PC-3 (cell line): Measurements from ENCODE around the gene NOX3. TPM values are rescaled to one million over a fixed set of nuclear protein-coding genes. Genes with fewer than 3 reads are reported as not detected.

Experiments used
- ATAC-seq: fragments of 200-7000 bp; cut with Tn5 transposase; 2 replicates; pipeline ENCODE4 v1.9.1; 2020; ENCODE audit warnings: mild to moderate bottlenecking, moderate library complexity
- BruUV-seq: library from RNA; stranded (reverse); fragments of 400-500 nt; replicated peaks from 2 replicates; lab custom pipeline; 2021; lab: Mats Ljungman, UMichigan
- CTCF ChIA-PET: fragments of 300-600 bp; sonication (Branson Sonifier 250); formaldehyde crosslinking; loops from one replicate; lab custom pipeline; 2022; ENCODE audit warnings: antibody characterized with exemption; lab: Charles Lee
- POLR2A ChIA-PET: fragments of 300-600 bp; sonication (Branson Sonifier 250); formaldehyde crosslinking; loops from one replicate; lab custom pipeline; 2022; ENCODE audit warnings: antibody characterized with exemption; ENCODE audit not compliant: unreplicated experiment; lab: Charles Lee
- DNase-seq: peaks from one replicate; pipeline ENCODE4 v3.0.0-alpha.2; 2015
- H2AFZ ChIP-seq: fragments of 300-600 bp; sonication (generic); 2 replicates; pipeline ENCODE4 v1.6.0; 2016; ENCODE audit warnings: antibody characterized with exemption, low read length
- H3F3A ChIP-seq: fragments of 300-600 bp; sonication (generic); one replicate; pipeline ENCODE4 v1.6.0; 2017; ENCODE audit warnings: antibody characterized with exemption, low read length, control low read depth, mild to moderate bottlenecking; ENCODE audit not compliant: unreplicated experiment
- H3K27ac ChIP-seq: fragments of 300-600 bp; sonication (generic); 2 replicates; pipeline ENCODE4 v1.5.1; 2016; ENCODE audit warnings: mild to moderate bottlenecking, low read length
- H3K27me3 ChIP-seq: fragments of 300-600 bp; sonication (generic); 2 replicates; pipeline ENCODE4 v1.6.1; 2016; ENCODE audit warnings: low read length, mixed read lengths
- H3K36me3 ChIP-seq: fragments of 300-600 bp; sonication (generic); 2 replicates; pipeline ENCODE4 v1.6.1; 2016; ENCODE audit warnings: low read depth, mixed run types, low read length, mixed read lengths
- H3K4me1 ChIP-seq: fragments of 300-600 bp; sonication (generic); 2 replicates; pipeline ENCODE4 v1.5.1; 2016; ENCODE audit warnings: low read length; ENCODE audit not compliant: insufficient read depth
- H3K4me2 ChIP-seq: fragments of 300-600 bp; sonication (generic); 2 replicates; pipeline ENCODE4 v1.6.0; 2016; ENCODE audit warnings: low read length
- H3K4me3 ChIP-seq: fragments of 300-600 bp; sonication (generic); 2 replicates; pipeline ENCODE4 v1.5.1; 2016; ENCODE audit warnings: mild to moderate bottlenecking, low read length, mixed read lengths
- H3K79me2 ChIP-seq: fragments of 300-600 bp; sonication (generic); 2 replicates; pipeline ENCODE4 v1.6.1; 2017; ENCODE audit warnings: low read length, mixed read lengths
- H3K9ac ChIP-seq: fragments of 300-600 bp; sonication (generic); 2 replicates; pipeline ENCODE4 v1.6.0; 2016; ENCODE audit warnings: mild to moderate bottlenecking, low read length
- H3K9me2 ChIP-seq: fragments of 300-600 bp; sonication (generic); replicated peaks from 2 replicates; pipeline ENCODE4 v1.6.1; 2016; ENCODE audit warnings: mixed run types, low read length, mixed read lengths
- H3K9me3 ChIP-seq: fragments of 300-600 bp; sonication (generic); 2 replicates; pipeline ENCODE4 v1.6.1; 2016; ENCODE audit warnings: low read length, mixed read lengths
- H4K20me1 ChIP-seq: fragments of 300-600 bp; sonication (generic); 2 replicates; pipeline ENCODE4 v1.6.1; 2016; ENCODE audit warnings: low read length, mixed read lengths
- EZH2 ChIP-seq: fragments of 300-600 bp; sonication (generic); IDR thresholded peaks from one replicate; pipeline ENCODE4 v1.6.1; 2017; ENCODE audit warnings: antibody characterized with exemption, mild to moderate bottlenecking, low read length; ENCODE audit not compliant: unreplicated experiment
- EZH2phosphoT487 ChIP-seq: fragments of 300-600 bp; sonication (generic); IDR thresholded peaks from 2 replicates; pipeline ENCODE4 v1.6.1; 2018; ENCODE audit warnings: mild to moderate bottlenecking, antibody characterized with exemption, low read length, borderline replicate concordance
- intact Hi-C: fragments of 100-400 bp; cut with micrococcal nuclease; formaldehyde crosslinking; loops from 2 replicates; pipeline ENCODE4 v1.9.0; 2023
- total RNA-seq: library from RNA; depleted of rRNA; stranded (reverse); fragments of >200 nt; gene quantifications from 2 replicates; pipeline ENCODE4 v1.2.3, GENCODE V29; 2014
- TF ChIP-seq, protein P1 (sequence below): fragments of 300-600 bp; sonication (generic); conservative IDR thresholded peaks from 2 replicates; pipeline ENCODE4 v1.5.1; 2017; ENCODE audit warnings: antibody characterized with exemption, low read depth, mild to moderate bottlenecking, low read length

Gene NOX3
- total RNA-seq, 1 experiment from 2014 or later, result not detected

DNA sequence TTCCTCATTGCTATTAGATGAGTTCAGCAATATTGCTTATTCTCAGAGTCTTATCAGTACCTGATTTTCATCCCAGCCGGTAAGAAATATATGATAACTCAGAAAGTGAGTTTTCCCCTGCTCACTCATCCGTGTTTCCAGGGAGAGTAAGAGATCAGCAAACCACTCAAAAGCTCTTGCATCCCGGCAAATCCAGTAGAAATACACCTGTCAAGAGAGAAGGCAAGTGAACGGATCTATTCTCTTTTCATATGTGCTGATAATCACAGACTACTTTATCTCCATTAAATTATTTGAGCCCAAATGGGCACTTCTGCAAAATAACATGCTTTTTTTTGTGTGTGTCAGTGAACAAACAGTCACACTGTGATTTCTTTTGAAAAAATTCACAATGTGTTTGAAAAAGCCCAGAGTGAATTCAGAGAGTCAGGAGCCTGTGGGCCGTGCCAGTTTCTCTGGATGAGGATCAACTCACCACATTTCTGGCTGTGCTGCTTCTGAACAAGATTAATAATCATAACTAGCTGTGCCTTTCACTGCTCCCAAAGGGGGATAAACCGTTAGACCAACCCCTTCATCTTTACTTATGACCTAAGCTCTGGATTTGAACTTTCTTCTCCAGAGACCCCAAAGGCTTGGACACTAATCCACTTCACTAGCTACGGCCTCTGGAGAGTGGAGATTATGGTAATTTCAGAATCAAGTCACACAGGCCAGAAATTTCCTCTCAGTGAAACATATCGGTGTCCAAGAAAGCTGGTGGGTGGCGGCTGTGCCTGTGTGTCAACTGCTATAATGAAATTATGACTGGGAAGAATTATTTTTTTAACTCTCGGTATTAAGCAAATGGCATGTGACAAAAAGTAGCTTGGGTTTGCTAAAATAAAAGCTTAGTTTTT is 44.2 kb downstream of the NOX3 start:
- no TSS peak for BruUV-seq
- no peak overlapping the region for H3K4me3 ChIP-seq
- no peaks in the 10 kb centered on the region for H3K36me3 ChIP-seq
- intact Hi-C loops, result no loop called here
- H4K20me1 ChIP-seq, result no peaks in the 10 kb centered on the region
- no peak overlapping the region for H3K4me2 ChIP-seq
- H3K27ac ChIP-seq, result no peak overlapping the region
- H3K4me1 ChIP-seq, result no peaks in the 10 kb centered on the region
- CTCF ChIA-PET, result no interaction called here
- no peak overlapping the region for H2AFZ ChIP-seq
- ATAC-seq, result no peak
- no peak for TF ChIP-seq EZH2phosphoT487
- TF ChIP-seq, protein P1, sequence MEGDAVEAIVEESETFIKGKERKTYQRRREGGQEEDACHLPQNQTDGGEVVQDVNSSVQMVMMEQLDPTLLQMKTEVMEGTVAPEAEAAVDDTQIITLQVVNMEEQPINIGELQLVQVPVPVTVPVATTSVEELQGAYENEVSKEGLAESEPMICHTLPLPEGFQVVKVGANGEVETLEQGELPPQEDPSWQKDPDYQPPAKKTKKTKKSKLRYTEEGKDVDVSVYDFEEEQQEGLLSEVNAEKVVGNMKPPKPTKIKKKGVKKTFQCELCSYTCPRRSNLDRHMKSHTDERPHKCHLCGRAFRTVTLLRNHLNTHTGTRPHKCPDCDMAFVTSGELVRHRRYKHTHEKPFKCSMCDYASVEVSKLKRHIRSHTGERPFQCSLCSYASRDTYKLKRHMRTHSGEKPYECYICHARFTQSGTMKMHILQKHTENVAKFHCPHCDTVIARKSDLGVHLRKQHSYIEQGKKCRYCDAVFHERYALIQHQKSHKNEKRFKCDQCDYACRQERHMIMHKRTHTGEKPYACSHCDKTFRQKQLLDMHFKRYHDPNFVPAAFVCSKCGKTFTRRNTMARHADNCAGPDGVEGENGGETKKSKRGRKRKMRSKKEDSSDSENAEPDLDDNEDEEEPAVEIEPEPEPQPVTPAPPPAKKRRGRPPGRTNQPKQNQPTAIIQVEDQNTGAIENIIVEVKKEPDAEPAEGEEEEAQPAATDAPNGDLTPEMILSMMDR, result no peak
- no peak for TF ChIP-seq EZH2
- no peaks in the 10 kb centered on the region for H3K27me3 ChIP-seq
- no peak for DNase-seq
- H3K9ac ChIP-seq, result no peak overlapping the region
- POLR2A ChIA-PET, result no interaction called here
- H3K79me2 ChIP-seq, result no peaks in the 10 kb centered on the region
- no peaks in the 10 kb centered on the region for H3K9me3 ChIP-seq
- no peaks in the 10 kb centered on the region for H3K9me2 ChIP-seq
- H3F3A ChIP-seq, result no peaks in the 10 kb centered on the region

DNA sequence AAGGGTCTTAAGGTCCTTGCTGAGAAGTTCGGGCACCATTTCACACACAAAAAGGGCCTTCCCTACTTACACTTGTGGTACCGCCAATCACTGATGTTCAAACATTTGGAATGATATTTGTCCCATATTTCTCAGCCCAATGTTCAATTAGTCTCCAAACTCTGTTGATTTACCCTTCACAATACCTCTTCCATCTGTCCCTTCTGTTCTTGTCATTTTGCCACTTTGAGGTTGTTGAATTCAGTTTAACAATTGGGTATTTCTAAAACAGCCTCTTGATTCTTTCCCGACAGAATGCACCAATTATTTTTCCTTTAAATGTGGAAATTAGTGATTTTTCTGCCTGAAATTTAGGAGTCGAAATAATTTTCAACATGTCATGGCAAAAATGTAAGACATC is 46.2 kb downstream of the NOX3 start:
- DNase-seq (no peak), ATAC-seq (no peak)
- no peak overlapping the region for H3K27ac ChIP-seq
- H3K9ac ChIP-seq, result no peak overlapping the region
- H3K4me1 ChIP-seq, result no peaks in the 10 kb centered on the region
- no peaks in the 10 kb centered on the region for H3K79me2 ChIP-seq
- no peaks in the 10 kb centered on the region for H3K36me3 ChIP-seq
- ChIA-PET CTCF (no interaction called here), POLR2A (no interaction called here)
- H3K4me3 ChIP-seq, result no peak overlapping the region
- intact Hi-C loops, result no loop called here
- no peaks in the 10 kb centered on the region for H3K9me2 ChIP-seq
- no peak overlapping the region for H3K4me2 ChIP-seq
- H4K20me1 ChIP-seq, result no peaks in the 10 kb centered on the region
- H2AFZ ChIP-seq, result no peak overlapping the region
- BruUV-seq, result no TSS peak
- TF ChIP-seq EZH2phosphoT487 (no peak), EZH2 (no peak)
- TF ChIP-seq, protein P1, result no peak
- H3K27me3 ChIP-seq, result no peaks in the 10 kb centered on the region
- no peaks in the 10 kb centered on the region for H3F3A ChIP-seq
- no peaks in the 10 kb centered on the region for H3K9me3 ChIP-seq

DNA sequence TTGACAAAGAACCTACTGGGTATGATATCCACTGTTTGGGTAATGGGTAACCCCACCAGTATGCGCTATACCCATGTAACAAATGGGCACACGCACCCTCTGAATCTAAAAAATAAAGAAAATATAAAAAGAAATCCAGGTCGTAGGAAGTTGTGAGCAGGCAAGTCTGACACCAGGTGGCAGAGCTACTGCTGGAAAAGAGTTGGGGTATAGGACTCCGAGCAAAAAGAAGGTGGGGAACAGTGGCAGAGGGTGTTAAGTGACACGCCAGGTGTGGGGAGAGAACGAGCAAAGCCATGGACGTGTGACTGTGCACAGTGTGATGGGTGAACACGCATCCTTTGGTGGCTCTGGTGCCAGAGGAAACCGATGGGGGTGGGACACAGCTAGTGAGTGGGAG is 46.7 kb downstream of the NOX3 start:
- Histone ChIP-seq H3K79me2 (no peaks in the 10 kb centered on the region), H3K9ac (no peak overlapping the region), H3K27me3 (no peaks in the 10 kb centered on the region), H3K4me1 (no peaks in the 10 kb centered on the region), H3K9me3 (no peaks in the 10 kb centered on the region), H2AFZ (no peak overlapping the region), H3F3A (no peaks in the 10 kb centered on the region), H3K27ac (no peak overlapping the region), H3K36me3 (no peaks in the 10 kb centered on the region), H3K4me2 (no peak overlapping the region), H4K20me1 (no peaks in the 10 kb centered on the region), H3K9me2 (no peaks in the 10 kb centered on the region), H3K4me3 (no peak overlapping the region)
- intact Hi-C loops, result no loop called here
- no TSS peak for BruUV-seq
- CTCF ChIA-PET, result no interaction called here
- no peak for ATAC-seq
- no peak for DNase-seq
- TF ChIP-seq EZH2phosphoT487, result no peak
- TF ChIP-seq, protein P1, result no peak
- TF ChIP-seq EZH2, result no peak
- POLR2A ChIA-PET, result no interaction called here
